SK-N-DZ (cell line): ENCODE measurements around the gene MTO1.
"Not testable (repeated sequence)": the region's sequence is repeated elsewhere in the genome, so short reads cannot be mapped to it uniquely, and the experiment has no call there.

ENCODE experiments used
- DNase-seq: peaks from one replicate; pipeline ENCODE4 v3.0.0-alpha.2; 2015; ENCODE audit warnings: low spot score

The MTO1 gene

DNA sequence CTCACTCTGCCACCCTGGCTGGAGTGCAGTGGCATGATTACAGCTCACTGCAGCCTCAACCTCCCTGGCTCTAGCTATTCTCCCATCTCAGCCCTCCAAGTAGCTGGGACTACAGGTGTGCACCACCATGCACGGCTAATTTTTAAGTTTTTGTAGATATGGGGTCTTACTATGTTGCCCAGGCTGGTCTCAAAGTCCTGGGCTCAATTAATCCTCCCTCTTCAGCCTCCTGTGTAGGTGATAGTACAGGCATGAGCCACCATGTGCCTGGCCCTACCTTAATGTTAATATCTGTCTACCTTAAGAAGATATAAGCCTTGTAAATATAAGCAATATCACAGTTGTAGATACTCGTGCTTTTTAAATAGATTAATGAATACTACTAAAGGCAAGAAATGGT, 42.6 kb downstream of the MTO1 start:
- DNase-seq = no peak

DNA sequence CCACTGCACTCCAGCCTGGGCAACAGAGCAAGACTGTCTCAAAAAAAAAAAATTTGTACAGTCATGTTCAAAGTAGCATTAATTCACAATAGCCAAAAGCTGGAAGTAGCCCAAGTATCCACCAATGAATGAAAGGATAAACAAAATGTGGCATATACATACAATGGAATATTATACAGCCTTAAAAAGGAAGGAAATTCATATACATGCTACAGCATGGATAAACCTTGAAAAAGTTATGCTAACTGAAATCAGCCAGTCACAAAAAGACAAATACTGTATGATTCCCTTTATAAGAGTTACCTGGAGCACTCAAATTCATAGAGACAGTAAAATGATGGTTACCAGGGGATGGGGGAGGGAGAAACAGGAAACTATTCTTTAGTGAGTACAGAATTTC, 43.6 kb downstream of the MTO1 start:
- DNase-seq = no peak

DNA sequence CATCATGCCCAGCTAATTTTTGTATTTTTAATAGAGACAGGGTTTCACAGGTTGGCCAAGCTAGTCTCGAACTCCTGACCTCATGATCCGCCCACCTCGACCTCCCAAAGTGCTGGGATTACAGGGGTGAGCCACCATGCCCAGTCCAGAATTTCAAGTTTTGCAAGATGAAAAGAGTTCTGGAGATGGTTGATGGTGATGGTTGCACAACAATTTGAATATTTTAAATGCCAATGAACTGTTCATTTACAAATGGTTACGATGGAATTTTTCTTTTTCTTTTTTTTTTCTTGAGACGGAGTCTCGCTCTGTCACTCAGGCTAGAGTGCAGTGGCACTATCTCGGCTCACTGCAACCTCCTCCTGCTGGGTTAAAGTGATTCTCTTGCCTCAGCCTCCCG, 44.2 kb downstream of the MTO1 start:
- not testable (repeated sequence) for DNase-seq

DNA sequence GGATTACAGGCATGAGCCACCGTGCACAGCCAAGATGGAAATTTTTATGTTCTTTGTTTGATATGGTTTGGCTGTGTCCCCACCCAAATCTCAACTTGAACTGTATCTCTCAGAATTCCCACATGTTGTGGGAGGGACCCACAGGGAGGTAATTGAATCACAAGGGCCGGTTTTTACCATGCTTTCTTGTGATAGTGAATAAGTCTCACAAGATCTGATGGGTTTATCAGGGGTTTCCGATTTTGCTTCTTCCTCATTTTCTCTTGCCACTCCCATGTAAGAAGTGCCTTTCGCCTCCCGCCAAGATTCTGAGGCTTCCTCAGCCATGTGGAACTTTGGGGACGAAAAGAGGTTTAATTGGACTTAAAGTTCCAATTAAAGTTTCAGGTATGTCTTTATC, 44.7 kb downstream of the MTO1 start:
- DNase-seq = no peak

DNA sequence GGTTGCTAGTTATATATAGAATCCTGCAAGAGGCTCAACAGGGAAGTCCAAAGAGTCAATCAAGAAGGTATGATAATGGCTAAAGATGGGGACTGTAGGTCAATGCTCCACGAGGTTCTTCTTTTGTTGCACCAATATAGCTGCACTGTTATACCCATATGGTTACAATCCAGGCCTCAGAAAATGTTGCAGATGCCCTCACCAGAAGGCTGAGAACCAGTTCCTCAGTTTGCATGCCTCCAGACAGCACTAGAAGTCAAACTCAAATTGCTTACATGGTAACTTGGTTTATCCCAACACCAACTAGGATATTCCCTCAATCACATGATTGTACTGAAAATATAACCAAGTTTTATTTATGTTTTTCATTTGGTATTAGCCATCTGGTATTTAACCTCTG, 47.2 kb downstream of the MTO1 start:
- no peak for DNase-seq

DNA sequence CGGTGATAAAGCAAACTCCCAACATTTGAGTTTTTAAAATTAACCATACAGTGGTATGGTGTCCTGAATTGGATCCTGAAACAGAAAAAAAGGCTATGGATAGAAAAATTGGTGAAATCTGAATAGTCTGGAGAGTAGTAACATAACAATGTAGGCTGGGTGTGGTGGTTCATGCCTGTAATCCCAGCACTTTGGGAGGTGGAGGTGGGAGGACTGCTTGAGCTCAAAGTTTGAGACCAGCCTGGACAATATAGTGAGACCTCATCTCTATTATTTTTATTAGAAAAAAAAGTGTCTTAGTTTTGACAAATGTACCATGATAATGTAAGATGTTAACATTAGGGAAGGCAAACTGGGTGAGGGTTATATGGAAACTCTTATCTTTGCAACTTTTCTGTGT, 48.3 kb downstream of the MTO1 start:
- no peak for DNase-seq

DNA sequence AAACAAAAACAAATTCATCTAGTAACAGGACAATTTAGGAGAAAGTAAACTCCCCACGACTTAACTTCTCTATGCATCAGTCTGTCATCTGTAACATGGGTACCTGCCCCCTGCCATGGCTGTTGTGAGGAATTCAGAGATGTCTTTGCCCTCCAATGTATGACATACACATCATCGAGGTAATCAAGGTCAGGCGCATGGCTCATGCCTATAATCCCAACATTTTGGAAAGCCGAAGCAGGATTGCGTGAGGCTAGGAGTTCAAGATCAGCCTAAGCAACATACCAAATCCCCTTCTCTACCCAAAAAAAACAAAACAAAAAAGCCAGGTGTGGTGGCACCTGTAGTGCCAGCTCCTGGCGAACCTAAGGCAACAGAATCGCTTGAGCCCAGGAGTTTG, 50.3 kb downstream of the MTO1 start:
- no peak for DNase-seq

DNA sequence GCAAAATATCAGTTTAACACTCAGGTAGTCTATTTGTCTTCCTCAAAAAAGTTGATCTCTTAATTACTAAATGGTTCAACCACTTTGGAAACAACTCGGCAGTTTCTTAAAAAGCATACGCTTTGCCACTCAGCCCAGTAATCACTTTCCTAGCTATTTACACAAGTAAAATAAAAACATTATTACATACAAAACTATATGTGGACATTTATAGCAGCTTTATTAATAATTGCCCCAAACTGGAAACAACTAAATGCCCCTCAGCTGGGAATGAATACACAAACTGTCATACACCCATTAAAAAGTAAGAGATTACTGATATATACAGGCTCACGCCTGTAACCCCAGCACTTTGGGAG, 51.9 kb downstream of the MTO1 start:
- DNase-seq = no peak

DNA sequence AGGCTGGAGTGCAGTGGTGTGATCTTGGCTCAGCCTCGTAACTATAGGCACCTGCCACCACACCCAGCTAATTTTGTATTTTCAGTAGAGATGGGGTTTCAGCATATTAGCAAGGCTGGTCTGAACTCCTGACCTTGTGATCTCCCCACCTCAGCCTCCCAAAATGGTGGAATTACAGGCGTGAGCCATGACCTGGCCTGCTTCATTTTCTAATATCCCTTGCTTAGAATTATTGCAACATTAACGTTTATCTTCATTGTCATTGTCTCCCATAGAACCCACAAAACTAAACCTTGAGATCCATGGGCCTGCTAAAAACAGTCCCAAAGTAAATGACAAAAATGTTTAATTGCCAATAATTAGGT, 53.2 kb downstream of the MTO1 start:
- no peak for DNase-seq

DNA sequence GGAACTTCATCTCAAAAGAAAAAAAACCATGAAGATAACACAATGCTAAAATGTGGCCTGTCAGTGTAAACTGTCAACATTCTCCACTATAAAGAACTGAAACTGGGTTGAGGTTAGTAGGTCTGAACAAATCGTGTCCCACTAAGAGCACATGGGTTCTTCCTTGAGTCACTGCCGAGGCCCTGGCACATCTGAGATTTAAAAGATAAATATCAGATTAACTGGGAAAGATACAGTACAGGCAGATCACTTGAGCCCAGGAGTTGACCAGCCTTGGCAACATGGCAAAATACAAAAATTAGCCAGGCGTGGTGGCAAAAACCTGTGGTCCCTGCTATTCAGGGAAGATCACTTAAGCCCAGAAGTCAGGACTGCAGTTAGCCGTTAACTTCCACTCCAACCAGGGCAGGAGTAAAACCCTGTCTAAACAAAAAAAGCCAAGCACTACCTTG, 53.7 kb downstream of the MTO1 start:
- no peak for DNase-seq

DNA sequence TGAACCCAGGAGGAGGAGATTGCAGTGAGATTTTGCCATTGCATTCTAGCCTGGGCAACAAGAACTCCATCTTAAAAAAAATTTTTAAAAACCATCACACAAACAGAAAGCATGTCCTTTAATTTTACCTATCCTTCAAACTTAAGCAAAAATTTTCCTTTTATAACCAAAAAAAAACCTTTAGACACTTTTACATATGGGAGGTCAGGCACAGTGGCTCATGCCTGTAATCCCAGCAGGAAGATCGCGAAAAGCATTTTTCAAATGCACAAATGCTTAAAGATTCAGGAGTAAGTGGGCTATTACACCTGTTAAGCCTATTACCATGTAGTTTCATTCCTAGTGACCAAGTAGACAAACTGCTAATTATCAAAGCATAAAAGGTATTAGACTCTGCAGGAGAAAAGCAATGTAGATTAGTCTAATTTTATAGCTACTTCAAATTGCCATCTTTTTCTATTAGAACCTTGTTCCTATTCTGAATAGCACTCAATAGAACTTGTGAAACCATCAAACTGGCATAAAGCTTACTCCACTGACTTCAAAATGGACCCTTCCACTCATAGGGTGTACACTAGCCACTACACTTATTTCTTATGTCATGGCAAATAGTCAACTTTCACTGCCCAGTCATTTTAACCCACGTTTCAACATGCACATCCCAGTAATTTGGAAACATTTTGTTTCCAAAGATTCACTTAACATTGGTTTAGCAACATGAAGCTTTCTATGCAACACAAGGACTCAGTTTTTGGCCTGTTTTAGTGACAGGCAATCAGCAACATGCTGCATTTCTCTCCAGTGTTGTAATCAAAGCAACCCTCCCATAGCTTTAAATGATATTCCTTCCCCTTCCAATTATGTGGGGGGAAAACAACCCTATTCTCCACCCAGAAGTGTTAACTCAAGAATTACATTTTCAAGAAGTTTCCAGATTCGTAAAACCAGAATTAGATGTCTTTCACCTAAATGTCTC, 55.3 kb downstream of the MTO1 start:
- DNase-seq = no peak

DNA sequence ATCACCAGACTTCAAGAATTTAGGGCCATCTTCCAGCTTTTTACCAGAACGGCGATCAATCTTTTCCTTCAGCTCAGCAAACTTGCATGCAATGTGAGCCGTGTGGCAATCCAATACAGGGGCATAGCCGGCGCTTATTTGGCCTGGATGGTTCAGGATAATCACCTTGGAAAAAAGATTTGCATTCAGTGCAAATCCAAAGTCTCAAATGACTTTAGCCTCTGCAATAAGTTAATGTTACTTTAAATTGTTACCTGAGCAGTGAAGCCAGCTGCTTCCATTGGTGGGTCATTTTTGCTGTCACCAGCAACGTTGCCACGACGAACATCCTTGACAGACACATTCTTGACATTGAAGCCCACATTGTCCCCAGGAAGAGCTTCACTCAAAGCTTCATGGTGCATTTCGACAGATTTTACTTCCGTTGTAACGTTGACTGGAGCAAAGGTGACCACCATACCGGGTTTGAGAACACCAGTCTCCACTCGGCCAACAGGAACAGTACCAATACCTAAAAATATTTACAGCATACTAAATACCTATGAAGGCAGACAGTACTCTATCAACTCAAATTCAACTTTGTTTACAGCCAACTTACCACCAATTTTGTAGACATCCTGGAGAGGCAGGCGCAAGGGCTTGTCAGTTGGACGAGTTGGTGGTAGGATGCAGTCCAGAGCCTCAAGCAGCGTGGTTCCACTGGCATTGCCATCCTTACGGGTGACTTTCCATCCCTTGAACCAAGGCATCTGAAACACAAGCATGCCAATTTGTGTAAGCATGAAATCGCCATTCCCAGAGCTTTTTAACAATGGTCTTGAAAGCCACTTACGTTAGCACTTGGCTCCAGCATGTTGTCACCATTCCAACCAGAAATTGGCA, 56.8 kb downstream of the MTO1 start:
- not testable (repeated sequence) for DNase-seq

DNA sequence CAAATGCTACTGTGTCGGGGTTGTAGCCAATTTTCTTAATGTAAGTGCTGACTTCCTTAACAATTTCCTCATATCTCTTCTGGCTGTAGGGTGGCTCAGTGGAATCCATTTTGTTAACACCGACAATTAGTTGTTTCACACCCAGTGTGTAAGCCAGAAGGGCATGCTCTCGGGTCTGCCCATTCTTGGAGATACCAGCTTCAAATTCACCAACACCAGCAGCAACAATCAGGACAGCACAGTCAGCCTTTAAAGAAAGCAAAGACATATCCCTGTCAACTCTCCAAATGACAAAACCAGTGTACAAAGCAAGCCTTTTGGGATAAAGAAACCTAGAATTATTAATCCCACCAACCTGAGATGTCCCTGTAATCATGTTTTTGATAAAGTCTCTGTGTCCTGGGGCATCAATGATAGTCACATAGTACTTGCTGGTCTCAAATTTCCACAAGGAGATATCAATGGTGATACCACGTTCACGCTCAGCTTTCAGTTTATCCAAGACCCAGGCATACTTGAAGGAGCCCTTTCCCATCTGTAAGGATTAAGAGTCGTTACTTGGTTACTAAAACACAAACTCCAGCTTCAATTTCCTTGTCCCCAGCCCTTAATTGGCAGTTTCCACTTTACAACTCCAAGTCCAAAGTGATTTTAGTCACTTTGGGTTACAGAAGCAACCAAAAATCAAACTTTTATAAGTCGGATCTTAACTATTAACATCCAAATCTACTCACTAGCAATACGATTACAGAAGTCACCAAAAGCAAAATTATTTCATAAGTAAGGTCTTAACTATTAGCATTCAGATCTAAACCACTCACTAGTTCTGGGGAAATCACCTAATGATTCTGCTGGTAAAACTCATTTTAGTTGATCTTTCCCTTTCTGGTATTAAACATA, 57.7 kb downstream of the MTO1 start:
- not testable (repeated sequence) for DNase-seq

DNA sequence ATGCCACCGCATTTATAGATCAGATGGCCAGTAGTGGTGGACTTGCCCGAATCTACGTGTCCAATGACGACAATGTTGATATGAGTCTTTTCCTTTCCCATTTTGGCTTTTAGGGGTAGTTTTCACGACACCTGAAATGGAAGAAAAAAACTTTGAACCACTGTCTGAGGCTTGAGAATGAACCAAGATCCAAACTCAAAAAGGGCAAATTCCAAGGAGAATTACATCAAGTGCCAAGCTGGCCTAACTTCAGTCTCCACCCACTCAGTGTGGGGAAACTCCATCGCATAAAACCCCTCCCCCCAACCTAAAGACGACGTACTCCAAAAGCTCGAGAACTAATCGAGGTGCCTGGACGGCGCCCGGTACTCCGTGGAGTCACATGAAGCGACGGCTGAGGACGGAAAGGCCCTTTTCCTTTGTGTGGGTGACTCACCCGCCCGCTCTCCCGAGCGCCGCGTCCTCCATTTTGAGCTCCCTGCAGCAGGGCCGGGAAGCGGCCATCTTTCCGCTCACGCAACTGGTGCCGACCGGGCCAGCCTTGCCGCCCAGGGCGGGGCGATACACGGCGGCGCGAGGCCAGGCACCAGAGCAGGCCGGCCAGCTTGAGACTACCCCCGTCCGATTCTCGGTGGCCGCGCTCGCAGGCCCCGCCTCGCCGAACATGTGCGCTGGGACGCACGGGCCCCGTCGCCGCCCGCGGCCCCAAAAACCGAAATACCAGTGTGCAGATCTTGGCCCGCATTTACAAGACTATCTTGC, 58.6 kb downstream of the MTO1 start:
- DNase-seq = peak; percentile 38

DNA sequence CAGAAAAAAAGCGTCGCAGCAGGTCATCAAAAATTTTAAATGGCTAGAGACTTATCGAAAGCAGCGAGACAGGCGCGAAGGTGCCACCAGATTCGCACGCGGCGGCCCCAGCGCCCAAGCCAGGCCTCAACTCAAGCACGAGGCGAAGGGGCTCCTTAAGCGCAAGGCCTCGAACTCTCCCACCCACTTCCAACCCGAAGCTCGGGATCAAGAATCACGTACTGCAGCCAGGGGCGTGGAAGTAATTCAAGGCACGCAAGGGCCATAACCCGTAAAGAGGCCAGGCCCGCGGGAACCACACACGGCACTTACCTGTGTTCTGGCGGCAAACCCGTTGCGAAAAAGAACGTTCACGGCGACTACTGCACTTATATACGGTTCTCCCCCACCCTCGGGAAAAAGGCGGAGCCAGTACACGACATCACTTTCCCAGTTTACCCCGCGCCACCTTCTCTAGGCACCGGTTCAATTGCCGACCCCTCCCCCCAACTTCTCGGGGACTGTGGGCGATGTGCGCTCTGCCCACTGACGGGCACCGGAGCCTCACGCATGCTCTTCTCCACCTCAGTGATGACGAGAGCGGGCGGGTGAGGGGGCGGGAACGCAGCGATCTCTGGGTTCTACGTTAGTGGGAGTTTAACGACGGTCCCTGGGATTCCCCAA, 59.3 kb downstream of the MTO1 start, which contains the start of gene EEF1A1:
Gene EEF1A1, minus strand, starts transcription at position 345 of the 663 bp plus-strand sequence. CDS start 1,006 bp downstream, outside the sequence.
- peak; percentile 99 for DNase-seq

DNA sequence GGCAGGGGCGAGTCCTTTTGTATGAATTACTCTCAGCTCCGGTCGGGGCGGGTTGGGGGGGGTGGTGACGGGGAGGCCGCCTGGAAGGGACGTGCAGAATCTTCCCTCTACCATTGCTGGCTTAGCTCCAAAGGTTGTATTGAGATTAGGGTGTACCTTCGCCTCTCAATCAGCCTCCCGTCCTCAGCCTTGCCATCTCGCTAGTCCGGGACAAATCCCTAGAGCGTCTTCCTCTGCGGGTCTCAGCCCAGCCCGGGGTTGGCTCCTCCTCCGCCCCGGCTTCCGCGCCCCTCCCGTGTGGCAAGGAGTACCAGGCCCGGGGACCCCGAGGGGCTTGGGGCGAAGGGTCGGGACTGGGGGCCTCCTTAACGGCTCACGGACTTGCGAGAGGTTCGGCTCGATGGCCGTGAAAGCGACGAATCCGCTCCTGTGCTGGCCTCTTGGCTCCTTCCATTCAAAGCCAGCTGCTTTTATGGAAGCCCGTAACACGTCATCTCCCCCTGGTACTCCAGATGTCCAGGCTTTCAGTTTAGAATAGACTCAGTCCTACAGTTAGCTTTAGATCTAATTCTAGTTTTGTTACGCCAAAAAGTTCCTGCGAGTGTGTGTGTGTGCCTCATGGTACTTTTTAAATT, 59.9 kb downstream of the MTO1 start:
- DNase-seq = no peak

DNA sequence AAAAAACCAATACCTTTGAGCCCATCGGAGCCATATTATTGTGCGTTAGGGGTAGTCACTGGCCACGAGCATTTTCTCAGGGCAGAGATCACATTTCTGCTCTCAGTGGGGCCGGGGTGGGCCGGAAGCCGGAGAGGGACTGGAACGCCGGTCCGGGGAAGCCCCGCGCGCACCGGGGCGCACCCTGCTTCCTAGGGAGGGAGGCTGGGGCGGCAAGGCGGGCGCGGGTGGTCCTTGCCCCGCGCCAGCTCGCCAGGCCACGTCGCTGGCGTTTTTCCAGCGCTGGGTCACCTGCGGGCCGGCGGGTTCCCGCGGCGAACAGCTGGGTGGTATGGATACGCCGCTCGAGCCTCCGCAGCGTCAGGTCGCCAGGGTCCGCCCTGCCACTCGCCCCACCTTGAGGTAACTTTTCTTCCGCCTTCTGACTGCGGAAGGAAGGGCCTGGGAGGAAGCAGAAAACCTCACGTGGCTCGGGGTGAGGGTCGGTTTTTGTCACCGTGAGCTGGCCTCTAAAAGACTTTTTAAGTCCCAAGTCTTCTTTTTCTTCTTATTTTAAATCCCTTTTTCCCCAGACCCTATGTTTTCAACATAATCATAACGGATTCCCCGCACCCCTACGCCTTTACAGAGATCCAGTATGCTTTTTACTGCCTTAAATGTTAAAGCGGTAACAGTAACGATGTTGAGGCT, 62.0 kb downstream of the MTO1 start:
- no peak for DNase-seq

DNA sequence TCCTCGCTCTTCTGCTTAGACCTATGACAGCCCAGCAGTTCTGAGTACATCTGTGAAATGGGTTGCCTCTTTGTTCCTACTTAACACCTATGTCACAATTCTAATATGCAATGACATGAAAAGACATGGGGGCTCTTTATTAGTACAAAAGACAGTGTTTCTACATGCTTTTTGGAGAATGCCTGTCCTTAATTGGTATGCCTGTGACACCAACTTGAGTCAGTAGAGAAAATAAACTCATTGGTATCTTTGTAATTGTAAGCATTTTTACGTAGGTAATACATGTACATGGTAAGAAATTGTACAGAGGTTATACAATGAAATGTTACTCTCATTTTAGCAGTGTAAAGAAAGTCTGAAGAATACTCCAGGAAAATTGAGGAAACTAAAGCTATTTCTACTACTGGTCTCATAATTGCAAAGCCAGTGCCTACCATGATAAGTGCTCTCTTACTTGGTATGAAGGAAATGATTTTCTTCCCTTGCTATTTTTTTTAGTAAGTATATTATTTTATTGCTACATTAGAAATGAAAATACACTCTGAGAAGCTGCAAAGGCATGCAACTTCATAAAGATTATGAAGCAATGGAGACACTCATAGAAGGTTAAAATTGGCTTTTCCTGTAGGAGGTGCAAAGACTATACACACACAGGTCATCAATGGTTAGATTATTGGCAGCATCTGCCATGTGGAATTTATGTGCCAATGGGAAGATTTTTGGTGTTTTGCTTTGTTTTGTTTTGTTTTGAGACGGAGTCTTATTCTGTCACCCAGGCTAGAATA, 64.2 kb downstream of the MTO1 start:
- no peak for DNase-seq
